Stimulated activated CD8-positive, alpha-beta memory T cell treated with anti-CD3 and anti-CD28 coated beads, Interleukin-4, amount 100 ng/mL, for 1 hour (primary cell): ENCODE measurements around the gene RACGAP1.
"Not testable (repeated sequence)": the region's sequence is repeated elsewhere in the genome, so short reads cannot be mapped to it uniquely, and the experiment has no call there.

Source experiments
- DNase-seq, 2 donors: peaks; one replicate each; pipeline ENCODE4 v3.0.0-alpha.2; 2020; ENCODE audit warnings: low read depth in 2 of 2, low spot score in 1 of 2

RACGAP1 gene

DNA sequence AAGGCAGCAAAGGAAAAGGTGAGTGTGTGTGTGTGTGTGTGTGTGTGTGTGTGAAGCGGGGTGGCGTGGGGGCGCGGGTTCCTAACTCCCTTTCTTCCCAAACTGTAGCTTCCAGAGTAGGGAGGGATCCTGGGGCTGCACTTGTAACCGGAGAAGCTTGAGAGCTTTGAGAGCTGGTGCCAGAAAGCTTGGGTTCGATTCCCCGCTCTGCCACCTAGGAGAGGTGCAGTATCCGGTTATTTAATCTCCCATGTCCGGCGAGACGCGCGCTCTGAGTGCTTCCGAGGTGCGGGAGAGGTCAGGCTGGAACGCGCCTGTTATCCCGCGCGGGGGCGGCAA, 7.2 kb upstream of the RACGAP1 start:
- no peak for DNase-seq

DNA sequence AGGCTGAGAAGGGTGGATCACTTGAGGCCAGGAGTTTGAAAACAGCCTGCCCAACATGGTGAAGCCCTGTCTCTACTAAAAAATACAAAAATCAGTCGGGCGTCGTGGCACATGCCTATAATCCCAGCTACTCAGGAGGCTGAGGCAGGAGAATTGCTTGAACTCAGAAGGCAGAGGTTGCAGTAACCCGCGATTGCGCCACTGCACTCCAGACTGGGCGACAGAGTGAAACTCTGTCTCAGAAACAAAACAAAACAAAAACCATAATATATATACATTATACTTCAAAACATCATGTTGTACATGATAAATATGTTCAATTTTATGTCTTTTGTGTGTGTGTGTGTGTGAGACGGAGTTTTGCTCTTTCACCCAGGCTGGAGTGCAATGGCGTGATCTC, 5.2 kb upstream of the RACGAP1 start:
- not testable (repeated sequence) for DNase-seq

DNA sequence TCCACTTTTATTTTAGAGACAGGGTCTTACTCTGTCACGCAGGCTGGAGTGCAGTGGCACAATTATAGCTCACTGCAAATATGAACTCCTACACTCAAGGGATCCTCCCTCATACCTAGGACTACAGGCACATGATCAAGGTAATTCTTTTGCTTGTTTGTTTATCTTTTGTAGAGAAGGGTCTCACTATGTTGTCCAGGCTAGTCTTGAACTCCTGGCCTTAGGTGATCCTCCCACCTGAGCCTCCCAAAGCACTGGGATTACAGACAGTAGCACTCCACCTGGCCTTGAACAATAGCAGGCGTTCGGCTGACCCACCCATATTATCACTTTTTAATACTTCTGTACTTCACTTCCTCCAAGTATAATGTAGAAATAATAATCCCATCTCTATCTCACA, 1.4 kb upstream of the RACGAP1 start:
- no peak for DNase-seq

DNA sequence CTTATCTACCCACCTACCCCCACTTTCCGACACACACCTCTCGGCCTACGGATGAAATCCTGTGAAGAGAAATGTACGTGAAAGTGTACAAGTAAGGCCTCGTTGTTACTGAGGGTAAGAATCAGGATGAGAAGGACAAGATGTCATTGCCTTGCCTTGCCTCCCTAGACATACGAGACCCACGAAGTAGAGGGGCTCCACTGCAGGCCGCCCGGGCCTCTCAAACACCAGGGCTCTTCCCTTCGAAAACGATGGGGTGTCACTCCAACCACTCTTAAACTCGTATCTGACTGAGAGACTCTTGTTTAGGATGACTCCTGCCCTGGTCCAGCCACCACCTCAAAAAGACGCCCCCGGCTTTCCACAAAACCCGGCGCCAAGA, 498 bp downstream of the RACGAP1 start:
- DNase-seq, result no peak

DNA sequence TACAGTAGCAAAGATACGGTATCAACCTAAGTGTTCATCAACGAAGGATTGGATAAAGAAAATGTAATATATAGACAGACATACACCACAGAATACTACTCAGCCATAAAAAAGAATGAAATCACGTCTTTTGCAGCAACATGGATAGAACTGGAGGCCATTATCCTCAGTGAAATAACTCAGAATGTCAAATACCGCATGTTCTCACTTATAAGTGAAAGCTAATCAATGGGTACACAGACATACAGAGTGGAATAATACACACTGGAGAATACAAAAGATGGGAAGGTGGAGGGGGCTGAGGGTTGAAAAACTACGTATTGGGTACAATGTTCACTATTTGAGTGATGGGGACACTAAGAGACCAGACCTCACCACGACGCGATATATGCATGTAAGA, 1.1 kb downstream of the RACGAP1 start:
- no peak for DNase-seq

DNA sequence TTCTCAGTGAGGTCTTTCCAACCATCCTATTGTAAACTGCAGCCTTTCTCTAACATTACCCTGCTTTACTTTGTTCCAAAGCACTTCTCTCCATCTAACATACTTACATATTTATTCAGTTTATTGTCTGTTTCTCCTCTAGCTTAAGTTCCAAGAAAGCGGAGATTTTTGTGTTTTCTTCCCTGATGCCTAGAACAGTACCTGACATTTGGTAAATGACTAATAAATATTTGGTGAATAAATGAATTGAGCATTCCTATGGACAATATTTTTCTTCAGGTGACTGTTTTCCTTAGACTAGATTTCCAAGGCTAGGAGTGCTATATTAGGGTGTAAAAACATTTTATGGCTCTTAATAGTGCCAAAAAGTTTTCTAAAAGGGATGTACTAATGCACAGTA, 2.4 kb downstream of the RACGAP1 start:
- DNase-seq, result no peak

DNA sequence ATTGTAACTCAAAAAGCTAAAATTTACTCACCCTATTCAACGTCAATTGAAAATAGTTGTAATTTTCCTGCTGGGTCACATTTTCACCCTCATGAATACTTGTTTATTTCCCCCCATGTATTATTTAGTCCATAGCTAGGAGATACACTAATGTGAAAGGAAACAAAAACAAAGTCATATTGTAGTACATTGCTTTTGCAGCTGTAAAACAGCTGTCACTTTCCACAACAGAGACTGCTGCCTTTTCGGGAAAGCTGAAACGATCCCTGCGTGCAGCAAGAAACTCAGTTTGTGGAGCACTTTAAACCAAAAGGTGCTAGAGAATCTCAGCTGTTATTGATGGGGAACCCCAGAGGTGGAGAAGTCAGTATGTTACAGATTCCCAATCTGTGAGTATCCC, 4.3 kb downstream of the RACGAP1 start:
- no peak for DNase-seq

DNA sequence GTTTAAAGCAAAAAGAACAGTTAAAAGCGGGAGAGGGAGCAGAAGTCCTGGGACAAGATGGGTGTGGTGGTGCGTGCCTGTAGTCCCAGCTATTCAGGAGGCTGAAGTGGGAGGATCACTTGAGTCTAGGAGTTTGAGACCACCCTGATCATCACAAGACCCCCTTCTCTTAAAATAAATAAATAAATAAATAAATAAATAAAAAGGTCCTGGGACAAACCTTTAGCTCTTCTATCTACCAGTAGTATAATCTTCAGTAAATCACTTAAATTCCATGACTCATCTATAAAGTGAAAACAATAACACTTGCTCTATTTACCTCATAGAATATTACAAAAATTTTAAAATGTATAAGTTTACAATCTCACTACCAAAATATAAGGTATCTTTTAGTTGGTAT, 5.8 kb downstream of the RACGAP1 start:
- DNase-seq, result no peak

DNA sequence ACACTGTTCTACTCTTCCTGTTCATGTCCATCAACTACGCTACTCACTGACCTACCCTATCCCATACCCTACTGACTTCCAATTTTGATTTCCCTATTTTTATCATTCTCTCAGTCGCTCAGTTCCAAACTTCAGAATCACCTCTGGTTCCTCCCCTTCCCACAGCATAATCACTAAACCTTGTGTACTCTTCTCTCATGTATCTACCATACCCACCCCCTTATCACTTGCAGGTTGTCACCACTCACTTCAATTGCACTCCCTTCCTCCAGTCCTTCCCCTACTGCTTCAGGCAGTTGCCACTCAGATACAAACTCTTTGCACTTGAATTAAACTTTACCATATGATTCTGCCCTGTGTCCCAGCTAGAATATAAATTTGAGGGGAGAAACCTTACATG, 6.3 kb downstream of the RACGAP1 start:
- no peak for DNase-seq

DNA sequence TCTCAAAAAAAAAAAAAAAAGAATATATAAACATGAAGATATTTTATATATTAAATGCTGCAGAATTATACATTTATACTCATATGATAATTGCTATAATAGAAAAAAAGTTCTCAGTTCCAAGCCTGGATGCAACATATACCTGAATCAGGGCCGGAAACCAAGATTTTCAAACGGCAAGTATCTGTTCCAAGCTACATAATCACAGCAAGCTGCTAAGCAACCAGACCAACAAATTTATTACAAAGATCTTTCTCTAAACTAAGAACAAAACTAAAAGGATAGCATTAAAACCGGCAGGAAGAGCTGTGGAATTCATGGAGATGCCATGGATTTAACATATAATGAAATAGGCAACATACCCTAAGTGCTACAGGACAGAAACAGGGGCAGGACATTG, 7.1 kb downstream of the RACGAP1 start:
- no peak for DNase-seq

DNA sequence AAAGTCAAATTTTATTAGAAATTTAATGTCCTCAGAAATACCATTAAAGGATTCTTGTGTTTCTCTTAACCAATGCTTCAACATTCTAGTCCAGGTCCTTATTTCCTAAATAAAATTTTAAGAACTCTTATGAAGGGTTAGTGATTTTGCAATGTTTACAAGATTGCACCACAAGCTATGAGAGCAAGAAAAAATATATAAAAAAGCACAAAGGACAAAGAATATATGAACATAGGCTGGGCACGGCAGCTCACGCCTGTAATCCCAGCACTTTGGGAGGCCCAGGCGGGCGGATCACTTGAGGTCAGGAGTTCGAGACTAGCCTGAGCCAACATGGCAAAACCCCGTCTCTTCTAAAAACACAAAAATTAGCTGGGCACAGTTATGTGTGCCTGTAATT, 7.7 kb downstream of the RACGAP1 start:
- DNase-seq, result no peak

DNA sequence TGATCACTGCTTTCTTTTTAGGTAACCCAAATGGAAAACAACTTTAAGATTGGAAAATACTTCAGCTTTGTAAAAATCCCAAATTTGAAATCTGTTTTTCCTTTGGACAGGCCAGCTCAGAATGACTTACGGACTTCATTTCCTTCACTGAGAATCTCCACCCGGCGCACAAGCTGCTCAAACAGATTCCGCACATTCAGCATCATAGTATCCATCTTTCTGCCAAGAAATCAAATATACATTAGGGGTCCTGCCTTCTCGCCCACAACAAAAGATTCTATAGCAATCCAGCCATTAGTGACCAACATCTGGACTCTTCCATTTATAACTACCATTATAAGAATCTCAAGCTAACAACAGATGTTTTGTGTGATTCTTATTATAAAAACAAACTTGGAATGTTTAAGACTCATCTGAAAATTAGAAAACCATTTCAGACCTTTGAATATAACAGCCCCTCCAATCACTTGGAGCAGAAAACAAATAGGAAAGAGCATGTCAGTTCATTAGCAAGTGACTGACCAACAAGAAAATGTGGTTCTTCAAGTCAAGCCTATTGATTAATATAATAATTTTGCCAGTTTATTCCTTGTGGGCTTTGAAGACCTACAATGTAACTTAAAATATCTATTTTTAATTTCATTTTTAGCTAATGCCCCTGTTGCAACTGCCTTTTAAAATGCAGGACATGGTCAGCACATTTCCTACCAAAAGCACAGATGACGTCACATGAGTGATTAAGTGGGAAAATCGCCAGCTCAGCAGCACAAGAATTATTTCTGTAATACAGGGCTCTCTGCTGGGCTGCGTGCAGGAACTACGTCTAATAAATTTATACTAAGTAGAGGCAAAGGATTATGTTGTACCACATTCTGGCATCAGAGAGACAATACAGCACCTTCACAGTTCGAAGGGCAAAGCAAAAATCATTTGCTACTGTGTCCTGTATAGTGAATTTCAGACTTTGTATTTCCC, 8.5 kb downstream of the RACGAP1 start:
- no peak for DNase-seq

DNA sequence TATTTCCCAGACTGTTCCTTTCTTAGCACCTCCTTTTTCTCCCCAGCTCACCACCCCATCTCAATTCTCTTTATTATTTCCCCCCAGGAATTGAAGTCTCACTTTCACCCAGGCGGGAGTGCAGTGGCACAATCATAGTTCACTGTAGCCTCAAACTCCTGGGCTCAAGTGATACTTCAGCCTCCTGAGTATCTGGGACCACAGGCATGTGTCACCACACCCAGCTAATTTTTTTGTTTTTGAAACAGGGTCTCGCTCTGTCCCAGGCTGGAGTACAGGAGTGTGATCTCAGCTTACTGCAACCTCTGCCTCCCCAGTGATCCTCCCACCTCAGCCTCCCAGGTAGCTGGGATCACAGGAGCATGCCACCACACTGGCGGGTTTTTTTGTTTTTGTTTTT, 11.0 kb downstream of the RACGAP1 start:
- no peak for DNase-seq

DNA sequence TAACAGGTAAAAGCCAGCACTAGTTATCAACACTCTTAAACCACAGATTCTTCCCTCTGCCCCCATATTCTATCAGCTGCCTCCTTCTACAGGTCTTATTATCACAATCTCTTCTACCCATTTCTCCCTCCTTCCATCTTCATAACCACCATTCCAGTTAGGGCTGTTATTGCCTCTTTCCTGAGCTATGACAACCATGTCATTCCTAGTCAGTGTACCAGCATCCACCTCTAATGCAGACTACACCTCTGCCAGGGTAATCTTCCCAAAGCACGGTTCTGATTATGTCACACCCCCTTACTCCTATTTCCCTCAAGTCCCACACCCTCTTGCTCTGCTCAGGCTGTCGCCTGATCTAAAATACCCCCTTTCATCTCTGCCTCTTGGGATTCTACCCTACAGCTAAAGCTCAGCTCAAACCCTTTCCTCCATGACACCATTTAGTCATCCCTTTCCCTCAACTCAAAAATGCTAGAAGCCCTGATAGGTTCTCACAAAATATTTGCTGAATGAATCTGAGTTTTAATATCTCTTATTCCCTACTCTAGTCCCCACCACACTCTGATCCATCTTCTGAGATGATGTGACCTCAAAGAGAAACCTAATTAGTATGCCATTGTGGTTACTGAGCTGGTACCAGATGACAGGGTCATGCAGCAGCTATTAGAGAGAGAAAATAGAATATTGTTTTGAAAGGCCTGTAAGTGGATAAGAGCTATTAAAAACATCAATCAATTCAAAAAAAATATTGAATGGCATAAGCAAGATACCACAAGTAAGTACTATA, 11.7 kb downstream of the RACGAP1 start:
- DNase-seq, result no peak

DNA sequence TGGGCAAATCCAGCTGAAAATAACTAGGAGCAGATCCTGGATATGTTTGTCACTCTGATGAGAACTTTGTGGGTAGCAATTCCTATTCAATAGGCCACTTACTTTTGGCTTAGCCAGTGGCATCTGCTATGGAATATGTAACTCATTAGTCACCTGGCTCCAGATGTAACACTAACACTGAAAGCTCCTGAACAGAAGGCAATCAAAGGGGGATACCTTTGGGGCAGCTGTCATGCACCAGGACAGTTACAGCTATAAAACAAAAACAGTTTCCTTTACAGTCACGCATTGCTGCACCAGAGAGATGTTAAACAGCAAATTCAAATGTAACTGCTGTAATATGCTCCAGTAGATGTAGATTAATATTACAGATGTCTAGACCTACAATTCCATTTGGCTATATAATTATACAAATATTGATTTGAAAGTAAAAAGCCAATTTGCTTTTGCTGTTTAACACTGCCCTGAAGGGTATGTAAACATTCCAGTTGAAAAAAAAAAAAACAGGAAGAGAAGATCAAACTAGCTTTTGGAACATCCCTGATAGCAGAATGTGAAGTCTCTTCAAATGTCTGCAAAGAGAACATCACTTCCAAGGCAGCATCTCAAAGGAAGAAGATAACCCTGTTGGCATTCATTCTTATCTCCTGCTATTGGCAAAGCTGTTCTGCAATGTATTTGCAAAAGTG, 18.4 kb downstream of the RACGAP1 start:
- no peak for DNase-seq

DNA sequence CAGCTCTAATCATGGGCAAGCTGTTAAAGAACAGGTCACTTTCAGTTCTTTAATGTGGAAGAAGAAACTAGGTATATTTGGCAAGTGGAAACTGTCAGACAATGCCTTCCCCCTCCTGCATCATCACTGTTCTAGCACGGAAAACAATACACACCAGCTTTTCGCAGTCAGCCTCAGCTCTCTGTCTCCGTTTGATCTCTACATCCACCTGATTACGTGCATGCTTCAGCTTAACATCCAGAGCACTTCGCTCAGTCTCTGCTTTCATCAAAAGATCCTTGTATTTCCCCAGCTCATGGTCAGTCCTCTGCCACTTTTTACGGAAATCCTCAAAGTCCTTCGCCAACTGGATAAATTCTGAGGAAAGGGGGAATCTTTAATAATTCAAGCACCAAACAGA, 19.0 kb downstream of the RACGAP1 start:
- DNase-seq, result no peak

DNA sequence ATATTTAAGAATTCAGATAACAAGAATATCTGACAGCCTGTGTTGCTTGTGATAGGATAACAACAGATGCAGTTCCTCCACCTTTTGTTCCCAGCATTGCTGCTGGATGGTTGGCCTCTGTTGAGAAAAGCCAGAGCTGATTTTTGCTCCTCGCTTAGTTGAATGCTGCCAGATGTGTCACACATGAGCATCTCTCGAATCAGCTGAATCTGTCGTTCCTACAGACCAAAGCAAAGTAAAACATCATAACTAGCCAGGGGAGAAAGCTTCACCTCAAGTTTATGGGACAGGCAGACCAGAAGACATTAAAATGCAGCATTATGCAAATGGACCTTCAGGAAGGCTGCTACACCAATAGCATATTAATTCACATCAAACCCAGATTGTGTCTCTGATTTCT, 20.1 kb downstream of the RACGAP1 start:
- DNase-seq, result no peak

DNA sequence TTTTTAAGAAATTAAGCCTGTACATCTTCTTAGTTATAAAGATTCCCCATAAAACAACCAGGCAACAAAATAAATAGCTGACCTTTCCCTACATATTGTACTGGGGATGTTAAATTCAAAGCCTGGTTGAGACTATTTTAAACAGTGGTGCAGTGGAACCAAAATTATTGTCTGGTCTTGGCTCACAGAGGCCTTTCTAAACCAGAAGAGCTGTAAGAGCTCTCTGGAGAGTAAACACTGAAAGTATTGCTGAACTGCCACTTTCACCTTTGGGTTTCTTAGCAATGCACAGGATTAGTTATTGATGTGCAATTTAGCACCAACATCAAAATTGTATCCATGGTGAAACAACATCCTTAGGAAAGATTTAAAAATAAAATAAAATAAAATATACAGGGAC, 20.6 kb downstream of the RACGAP1 start:
- no peak for DNase-seq

DNA sequence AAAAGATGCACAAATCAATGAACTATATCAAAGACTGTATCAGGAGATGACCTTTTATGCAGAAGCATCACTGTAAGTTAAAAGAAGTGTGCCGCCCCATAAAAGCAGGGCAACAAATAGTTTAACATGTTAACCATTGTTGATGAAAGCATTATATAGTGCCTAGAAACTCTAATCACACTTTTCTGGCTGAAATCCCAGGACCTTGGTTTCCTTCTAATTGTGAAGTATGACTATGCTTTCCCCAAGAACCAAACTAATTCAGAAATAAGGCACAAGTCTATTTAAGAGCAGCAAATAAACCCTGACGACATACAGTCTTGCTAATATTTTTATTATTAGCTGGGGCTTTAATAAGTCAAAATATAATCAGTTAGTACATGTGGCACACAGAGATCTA, 21.7 kb downstream of the RACGAP1 start:
- no peak for DNase-seq

DNA sequence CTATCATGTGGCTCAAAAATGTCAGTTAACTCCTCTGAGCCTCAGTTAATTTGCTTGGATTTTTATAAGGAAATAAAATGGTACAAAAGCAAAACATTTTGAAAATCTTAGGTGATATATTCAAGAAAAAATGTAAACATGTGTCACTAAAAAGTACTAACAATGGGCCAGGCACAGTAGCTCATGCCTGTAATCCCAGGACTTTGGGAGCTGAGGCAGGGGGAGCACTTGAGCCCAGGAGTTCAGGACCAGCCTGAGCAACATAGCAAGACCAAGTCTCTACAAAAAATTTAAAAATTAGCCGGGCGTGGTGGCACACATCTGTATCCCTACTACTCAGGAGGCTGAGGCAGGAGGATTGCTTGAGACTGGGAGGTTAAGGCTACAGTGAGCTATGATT, 26.8 kb downstream of the RACGAP1 start:
- DNase-seq, result no peak

DNA sequence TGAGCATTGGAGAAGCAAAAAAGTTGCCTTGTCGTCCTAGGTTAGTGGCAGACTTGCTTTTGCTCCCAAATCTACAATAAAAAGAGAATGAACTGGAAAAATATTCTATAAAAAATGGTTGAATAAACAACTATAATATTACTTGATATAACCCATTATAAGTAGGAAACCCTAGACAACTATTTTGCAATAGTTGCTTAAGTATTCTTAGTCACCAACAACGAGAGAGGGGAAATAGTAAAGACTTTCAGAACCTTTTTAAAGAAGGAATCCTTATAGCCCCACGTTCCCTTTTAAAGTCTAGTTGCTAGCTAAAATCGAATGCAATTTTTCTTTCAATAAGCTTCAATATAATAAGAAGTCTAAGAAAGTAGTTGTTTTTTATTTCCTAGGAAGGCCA, 35.0 kb downstream of the RACGAP1 start:
- no peak for DNase-seq

DNA sequence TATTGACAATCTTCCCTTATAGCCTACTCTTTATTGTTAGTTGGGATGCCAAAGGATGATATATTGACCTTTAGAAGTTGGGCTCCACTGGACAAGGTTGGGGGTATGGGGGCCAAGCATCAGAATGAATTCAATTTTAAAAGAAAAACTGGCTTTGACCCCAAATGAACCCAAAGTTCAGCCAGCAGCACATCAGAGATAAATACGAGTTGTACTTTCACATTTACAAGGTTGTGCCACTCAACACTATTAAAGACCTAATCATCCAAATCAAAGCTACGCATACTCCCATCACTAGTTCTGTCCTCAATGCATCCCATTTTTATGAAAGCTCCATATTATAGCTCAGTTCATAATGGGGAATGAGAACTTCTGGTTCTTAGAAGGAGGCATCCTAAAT, 35.9 kb downstream of the RACGAP1 start:
- not testable (repeated sequence) for DNase-seq
